EL (cell line): Measurements from ENCODE around the gene MITF.

Source experiments
- DNase-seq: peaks from one replicate; pipeline ENCODE4 v3.0.0-alpha.2; 2016

Gene MITF

DNA sequence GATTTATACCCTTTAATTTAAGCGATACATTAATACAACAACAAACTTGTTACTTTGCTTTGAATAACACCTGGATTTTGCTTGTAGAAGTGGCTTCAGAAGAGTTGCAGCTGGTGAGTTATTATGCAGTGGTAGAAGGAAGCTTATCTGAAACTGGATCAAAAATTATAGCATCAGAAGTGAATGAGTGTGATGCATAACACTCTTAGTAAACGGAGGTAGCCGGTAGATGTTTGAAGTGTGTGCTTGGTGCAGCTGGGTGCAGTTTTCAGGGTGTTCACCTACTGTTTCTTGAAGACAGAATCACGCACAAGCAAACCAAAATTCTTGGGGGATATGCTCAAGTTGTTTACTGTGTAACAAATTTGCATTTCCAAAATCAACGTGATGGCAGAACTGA is 103.1 kb downstream of the MITF start:
- no peak for DNase-seq

DNA sequence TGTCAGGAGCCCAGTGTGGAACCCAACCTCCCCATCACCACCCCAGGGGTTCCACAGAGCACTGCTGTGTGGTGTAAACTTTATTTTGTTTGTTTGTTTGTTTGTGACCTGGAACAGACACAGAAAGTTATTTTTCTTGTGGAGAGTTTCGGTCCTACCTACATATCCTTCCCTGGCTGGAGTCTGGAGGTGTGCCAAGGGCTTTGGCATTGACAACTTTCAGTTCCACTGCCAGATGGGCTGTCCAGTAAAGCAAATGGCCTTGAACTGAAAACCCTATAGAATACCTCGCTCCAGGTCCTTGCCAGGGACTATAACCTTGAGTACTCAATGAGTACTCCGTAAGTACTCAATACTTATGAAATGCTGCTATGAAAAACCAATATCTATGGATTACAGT is 103.5 kb downstream of the MITF start:
- DNase-seq = no peak

DNA sequence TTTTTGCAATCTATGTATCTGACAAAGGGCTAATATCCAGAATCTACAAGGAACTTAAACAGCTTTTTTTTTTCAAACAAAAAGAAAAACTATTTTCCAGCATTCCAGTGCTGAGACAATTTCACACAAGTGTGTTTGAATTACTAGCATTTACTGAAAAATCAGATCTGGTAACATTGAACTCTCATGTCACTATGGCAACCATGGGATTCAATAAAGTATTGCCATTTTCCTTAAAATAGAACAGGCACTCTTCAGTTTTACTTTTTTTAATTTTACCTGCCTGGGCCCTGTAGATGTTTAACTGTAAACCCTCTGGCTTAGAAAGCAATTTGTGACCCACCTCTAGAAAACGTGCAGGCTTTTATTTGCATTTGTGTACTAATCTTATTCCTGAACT is 105.4 kb downstream of the MITF start:
- DNase-seq = no peak

DNA sequence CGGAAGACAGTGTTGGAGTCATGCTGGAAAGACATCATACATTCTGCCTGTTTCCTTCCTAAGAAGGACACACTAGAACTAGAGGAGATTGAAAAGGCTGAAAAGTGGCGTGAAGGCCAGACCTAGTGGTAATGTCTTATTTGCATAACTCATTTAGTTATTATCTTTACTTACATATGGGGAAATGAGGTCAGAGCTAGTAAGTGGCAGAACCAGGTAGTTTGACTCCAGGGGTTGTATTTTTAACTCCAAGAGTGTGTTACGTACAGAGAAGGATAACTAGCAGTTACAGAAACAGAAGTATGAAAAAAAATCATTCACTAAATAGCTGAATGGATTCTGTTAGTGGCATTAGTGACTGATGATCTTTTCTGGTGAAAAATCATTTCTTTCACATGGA is 108.0 kb downstream of the MITF start:
- DNase-seq = no peak

DNA sequence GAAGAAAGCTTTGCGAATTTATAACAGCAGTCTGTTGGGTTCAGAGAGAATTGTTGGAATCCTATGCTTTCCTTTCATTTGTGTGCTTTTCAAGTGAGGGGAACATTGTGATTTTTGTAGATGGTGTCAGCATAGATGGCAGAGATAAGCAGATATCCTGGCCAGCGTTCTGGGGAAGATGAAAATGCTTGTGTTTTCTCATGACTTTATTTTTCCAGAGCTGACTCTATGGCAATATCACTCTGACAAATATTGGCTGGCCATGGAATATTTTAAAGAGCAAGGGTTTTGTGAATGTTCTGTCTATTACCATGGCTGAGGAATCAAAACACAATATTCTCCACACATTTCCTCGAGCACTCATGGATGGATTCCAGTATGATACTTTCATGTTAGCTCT is 108.8 kb downstream of the MITF start:
- DNase-seq = peak; percentile 57

DNA sequence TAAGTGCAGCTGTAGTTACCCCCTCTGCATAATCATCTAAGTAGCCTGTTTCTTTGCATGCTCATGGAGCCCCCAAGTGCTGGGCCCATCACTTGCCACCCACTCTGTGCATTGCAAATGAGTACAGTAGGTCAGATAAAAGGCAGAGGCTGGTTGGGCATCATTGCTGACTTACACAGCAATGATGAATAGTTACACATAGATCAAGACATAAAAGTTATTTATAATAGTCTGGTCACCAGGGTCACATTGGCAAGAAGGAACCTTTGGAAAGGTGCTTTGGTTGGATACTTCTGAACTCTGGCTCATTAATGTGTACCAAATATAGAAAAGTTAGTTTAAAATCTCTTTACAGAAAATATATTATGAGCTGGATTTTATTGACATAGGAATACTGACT is 111.6 kb downstream of the MITF start:
- DNase-seq = no peak

DNA sequence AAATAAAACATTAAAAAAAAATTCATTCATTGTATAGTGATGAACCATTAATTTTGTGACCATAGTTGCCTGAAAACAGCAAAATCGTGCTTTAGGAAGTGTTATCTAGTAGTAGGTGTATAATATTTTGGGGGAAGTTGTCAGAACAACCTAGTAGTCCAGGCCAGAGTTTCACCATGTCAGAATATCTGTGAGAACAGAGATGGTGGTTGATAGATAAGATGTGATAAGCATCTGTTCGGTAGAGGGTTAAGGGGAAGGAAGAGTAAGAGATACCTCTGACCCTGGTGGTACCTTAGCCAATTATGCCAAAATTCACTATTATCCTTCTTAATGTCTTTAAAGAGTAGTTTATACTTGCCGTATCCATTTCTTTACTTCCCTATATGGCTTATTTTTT is 113.8 kb downstream of the MITF start:
- DNase-seq = no peak

DNA sequence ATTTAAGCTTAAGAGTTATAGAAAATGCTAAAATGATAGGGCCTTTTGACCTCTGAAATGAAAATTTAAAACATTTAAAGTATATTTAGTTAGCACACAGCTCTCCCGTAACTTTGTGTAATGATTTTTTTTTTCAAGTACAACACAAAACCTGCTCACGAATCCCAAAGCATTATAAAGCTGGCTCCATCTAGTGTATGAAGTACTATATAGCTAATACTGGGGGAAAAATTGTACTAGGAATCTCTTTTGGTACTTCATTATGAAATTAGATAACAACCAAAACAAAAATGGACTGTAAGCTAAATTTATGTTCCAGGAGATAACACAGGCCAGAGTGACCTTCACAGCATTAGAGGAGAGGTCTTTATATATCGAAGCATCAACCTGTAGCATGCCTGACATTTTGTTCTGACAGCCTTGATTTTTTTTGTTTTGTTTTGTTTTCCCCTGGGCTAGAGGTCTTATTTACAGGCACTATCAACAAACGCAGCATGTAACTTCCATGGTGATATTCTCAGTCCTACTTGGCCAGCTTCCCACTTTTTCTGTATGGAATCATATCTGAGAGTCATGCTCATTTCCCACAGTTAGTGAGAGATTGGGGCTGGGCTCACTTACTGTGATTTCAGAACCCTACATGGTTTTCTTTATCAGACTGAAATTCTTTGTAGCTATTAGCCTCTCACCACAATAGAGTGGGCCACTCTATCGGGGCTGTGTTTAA is 116.3 kb downstream of the MITF start:
- peak; percentile 41 for DNase-seq

DNA sequence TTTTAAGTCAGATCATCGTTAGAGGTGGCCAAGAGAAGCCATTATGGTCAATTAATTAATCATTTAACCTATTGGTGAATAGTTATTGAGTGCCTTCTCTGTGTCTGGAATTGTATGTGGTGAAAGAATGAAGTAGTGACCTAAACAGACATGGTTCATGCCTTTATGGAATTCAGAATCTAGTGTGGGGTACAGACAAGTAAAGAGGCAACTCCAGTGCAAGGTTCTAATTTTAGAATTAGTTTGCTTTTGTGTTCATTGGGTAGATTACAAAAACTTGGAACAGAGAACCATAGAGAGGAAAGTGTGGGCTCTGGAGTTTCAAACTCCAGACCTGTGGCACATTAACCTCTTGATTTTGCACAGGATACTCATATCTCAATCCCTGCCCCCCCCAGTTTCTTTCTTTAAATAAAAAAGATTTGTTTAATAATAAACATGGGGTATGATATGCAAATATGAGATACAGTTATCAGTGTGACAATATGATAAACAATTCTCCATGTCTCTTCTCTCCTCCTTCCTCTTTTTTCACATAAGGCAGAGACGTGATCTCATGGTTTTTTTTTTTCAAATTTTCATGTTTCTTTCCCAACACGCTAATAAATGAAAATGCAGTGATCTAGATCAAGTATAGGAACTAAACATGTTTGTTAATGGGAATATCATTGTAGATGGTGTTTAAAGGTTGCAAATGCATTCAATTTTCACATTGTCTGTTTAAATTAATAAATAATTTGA is 117.9 kb downstream of the MITF start:
- DNase-seq = no peak

DNA sequence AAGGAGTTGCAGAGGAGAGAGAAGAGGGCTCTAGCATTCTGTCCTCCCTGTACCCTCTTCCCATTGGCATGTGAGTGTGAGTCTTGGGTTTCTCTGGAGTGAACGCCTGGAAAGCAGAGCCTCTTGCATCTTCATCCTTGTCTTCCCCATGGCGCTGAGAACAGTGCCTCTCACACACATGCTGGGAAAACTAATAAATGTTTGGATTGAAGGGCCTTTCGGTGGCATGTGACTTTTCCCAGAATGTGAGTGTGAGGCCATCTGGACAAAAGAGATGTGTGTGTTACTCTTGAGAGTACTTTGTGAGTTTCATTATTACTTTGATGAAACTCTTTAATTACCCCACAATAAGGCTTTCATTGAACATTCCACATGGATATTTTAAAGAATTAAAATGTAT is 122.3 kb downstream of the MITF start:
- DNase-seq = no peak

DNA sequence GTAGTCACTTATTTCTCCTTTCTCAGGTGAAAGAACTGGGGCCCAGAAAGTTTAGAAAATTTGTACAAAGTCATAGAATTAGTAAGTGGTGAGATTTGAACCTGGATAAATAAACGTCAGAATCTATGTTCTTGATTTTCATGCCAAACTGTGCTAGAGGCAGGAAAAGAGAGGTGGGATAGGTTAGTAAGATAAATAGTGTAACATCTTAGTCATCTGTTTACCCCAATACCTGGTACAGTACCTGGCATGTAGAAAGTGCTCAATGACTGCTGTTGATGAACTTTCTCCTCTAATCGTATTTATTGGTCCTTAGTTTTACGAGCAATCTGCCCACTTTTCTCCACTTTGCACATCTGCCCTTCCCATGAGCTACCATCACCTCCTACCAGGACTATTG is 124.9 kb downstream of the MITF start:
- DNase-seq = no peak

DNA sequence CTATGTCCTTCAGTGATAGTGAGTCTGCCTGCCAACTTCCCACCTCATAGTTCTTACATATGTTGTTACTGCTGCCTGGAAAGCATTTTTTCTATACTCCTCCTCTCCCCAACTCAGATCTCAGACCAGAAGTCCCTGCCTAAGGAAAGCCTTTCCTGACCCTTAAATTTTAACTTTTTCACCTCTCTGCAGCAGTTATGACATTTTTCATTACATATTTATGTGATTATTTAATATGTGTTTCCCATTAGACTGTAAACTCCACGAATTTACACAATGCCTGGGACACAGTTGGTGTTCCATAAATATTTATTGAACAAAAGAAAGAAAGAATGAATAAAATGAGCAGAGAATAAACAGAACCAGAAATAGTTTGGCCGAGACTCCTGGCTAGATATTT is 125.5 kb downstream of the MITF start:
- DNase-seq = no peak

DNA sequence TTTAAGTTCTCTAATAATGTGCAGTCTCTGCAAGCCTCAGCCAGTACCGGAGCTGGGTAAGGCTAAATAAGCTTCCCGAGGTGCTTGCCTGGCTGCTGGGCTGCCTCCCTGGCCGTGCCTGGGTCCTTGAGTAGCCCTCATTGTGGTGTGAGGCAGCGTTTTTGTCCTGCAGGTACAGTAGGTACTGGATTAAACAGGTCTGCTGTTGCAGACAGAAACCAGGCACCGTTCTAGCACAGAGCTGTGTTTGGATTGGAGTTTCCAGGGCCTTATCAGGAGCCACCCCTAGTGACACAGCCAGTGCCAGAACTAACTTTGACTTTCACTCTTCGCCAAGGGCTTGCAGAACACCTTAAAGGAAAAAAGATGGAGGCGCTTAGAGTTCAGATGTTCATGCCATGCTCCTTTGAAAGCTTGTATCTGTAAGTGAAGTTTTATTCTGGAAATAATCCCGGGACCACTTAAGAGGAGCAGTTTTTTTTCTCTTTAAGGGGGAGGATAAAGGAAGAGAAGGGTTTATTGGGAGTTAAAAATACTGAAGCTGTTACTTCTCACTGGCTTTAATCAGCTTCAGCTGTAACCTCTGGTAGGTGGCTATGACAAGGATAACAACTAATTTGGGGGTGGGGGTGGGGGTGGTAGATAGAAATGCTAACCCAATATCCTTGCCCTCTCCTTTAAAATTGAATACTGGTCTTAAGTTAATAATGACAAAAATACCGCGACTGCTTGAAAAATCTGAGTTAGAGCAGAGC is 126.8 kb downstream of the MITF start:
- peak; percentile 25 for DNase-seq

DNA sequence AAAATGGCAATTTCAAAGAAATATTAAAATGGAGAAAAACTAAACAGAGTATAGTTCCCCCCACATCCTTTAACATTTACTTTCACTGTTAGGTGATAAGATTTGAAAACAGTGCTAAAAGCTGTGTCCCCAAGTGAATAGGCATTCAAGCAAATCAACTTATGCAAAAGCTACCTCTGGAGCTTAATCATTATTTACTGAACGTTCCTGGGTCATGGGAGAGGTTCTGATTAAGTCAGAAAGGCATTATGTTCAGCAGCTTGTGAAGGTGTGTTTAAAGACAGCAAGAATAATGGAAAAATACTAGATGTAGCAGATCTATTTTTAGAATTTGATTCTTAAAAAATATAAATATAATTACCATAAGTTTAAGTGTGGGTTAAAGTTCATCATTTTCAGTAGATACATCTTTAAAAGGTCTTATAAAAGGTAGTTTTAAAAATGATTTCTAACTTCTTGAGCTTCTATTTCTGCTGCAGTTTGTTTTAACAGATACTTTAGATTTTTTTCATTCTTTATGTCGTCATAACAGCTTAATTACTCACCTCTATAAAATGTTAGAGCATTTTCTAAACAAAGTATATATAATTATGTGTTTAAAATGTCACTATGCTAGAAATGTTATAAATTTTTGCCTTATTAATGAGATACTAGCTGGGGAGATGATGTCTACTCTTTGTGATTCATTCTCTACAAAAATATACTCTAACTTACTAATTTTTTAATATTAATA is 127.9 kb downstream of the MITF start:
- DNase-seq = peak; percentile 69

DNA sequence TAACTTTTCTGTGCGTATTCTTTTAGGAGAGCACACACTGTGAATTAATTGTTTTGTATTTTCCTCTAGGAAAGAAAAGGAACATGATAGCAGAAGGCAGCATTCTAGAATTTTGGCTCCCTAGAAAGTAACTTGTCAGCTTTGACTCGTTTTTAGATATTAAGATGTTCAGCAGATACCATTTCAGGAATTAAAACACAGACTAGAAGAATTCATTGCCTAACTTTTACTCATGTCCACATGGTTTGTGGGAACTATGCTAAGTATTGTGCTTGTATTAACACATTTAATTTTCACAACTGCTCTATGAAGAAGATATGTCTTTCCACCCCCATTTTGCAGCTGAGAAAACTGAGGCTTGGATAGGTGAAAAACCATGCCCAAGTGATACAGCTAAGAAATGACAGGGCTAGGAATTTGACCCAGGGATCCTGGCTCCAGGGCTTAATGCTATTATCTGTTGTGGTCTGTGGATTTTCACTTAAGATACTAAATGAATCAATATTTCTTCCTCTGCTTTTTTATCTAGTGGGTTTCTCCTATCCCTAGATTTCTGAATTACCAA is 128.8 kb downstream of the MITF start:
- DNase-seq = peak; percentile 14

DNA sequence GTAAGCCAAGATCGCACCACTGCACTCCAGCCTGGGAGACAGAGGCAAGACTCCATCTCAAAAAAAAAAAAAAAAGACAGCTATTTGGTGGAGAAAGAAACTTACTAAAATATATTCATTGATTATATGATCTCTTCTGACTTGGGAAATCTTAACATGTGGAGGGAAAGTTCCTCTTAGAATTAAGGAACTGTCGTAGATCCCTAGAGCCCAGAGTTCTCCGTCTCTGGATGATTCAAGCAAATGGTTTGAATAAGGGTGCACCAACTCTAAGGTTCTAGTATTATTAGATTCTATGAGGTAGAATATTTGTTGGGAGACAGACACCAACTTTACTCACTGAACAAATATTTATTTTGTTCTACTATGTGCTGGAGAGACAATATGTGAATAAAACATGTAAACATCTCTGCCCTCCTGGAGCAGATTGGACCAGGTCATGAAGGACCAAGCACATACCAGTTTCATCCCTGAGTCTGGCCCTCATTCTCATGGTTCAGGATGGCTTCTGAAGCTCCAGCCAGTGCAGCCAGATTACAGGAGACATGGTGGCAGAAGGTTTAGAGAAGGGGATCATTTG is 129.7 kb downstream of the MITF start:
- peak; percentile 13 for DNase-seq

DNA sequence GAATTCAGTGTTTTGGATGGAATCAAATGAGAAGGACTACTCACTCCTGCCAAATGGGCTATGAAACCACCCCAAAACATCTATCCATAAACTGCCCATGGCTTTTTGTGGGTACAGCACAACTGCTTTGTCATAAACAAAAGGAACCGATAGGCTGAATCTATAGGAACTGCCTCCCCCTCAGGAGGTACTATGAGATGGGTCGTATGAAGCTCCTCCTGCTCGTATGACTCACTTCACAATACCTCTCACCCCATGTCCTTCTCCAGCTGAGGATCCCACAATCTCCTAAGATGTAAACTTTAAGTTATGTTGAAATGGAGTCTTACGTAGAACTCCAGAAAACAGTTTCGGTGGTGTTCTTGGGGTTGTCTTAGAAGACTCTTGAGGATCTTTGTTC is 130.4 kb downstream of the MITF start:
- peak; percentile 87 for DNase-seq

DNA sequence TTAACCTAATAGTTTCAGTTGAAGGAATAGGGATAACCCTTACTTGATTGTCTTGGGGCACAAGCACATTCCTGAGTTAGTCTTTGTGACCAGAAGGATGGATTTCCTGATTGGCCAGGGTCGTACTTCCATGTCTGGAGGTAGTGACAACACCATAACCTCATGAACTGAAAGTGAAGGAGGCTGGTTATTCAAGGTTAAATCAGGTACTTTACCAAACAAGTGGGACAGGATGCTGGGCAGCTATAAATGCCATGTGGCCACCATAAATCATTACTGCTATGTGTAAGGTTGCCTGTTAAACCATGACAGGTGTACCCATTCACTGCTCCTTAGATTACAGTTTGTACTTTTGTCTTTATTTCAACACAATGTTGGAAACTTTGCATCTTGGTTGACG is 132.0 kb downstream of the MITF start:
- DNase-seq = no peak

DNA sequence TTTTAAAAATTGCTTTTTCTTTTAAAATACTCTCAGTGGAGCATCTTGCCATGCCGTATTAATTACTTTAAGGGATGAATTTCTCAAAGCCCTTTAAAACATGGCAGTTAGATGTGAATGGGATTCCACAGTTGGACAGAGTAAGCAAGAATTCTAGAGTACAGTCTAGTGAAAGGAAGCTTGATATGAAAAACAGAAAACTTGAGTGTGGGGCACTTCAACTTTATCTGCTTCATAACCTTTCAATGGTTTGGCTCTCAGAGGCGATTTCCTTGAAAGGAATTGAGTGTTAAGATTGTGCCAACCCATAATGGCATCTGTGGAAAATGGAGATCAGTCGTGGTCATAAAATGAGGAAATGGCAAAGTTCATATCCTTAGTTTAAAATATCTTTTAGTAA is 132.6 kb downstream of the MITF start:
- DNase-seq = no peak

DNA sequence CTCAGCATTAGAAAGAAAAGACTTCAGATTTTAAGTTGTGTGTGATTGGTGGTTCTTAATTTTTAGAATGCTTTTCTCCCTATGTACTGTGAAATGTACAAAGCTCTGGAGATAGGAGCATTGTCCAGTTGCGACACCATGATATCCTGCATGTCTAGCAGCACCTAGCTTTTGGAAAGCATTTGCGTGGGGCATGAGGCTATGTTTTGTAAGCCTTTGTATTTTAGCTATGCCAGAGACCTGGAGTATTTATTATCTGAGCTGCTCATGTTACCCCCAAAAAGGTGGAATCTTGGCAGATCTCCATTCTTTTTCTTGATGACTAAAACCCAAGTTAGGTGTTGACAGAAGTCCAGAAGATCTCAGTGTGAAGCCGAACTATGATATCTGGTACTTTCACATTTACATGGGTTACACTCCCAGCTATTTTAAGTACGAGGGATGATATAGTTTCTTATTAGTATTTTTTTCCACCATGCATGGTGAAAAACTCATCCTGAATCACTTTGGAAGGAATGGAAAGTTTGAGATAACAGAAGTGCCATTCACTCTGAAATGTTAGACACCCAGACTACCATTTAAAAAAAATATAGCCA is 133.6 kb downstream of the MITF start:
- DNase-seq = no peak

DNA sequence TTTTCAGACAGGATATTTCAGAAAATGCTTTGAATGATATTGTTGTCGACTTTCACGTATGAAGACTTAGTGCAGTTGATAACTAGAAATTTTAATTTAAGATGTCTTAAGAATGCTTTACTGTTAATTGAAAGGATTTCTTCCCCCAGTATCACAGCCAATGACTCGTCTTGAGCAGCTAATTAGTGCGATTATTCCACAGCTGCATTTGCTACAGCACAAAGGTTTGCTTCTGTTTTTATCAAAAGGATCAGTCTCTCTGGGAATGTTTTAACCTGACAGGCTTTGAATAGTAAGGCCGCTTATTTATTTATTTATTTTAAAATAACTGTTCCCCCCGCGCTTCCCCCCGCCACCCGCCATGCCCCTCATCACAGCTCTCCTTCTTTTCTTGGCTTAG is 136.8 kb downstream of the MITF start:
- no peak for DNase-seq

DNA sequence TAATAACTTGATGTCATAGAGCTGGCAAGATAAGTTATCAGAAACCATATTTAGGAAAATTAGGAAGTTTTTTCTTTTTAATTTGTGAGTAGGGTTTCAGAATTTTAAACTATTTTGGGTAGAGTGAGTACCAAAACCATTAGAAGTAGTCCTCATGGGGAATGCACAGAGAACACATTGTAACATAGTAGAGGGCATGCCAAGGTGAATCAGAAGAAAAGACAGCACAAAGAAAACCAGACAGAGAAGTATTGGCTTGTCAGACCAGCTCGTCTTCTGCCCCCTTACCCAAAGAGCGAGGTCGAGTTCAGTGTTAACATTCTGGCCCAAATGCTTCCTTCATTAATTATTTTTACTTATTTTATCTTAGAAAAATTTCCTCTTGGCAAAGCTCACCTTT is 139.0 kb downstream of the MITF start:
- no peak for DNase-seq
